Endothelial cell of umbilical vein (primary cell): ENCODE measurements around the gene DPY19L3. TPM values are rescaled to one million over a fixed set of nuclear protein-coding genes. Genes with fewer than 3 reads are reported as not detected.

Experiments used
- BruUV-seq: library from RNA; stranded (reverse); fragments of 400-500 nt; replicated peaks from 2 replicates; lab custom pipeline; 2021; lab: Mats Ljungman, UMichigan
- CTCF ChIA-PET: fragments of 300-600, 350-600 bp; sonication (Branson Sonifier 250); formaldehyde crosslinking; loops from one replicate; lab custom pipeline; 2021; ENCODE audit warnings: antibody characterized with exemption, inconsistent platforms; lab: Charles Lee
- POLR2A ChIA-PET: fragments of 300-600, 350-600 bp; sonication (Branson Sonifier 250); formaldehyde crosslinking; loops from one replicate; lab custom pipeline; 2021; ENCODE audit warnings: antibody characterized with exemption, inconsistent platforms; lab: Charles Lee
- DNase-seq: peaks from one replicate; pipeline ENCODE4 v3.0.0-alpha.2; 2011; ENCODE audit warnings: low read depth, low spot score
- FAIRE-seq: peaks from 2 replicates; lab custom pipeline; 2011; peaks lifted over from hg19 to GRCh38; lab: Jason Lieb, UNC
- H2AFZ ChIP-seq: 2 replicates; pipeline ENCODE4 v1.6.0; 2012; ENCODE audit warnings: low read depth, low read length, control low read depth, inconsistent platforms
- H3K27ac ChIP-seq: 2 replicates; pipeline ENCODE4 v1.5.1; 2011; ENCODE audit warnings: low read depth, mild to moderate bottlenecking, control low read depth, low read length, moderate library complexity; ENCODE audit not compliant: insufficient read depth
- H3K27me3 ChIP-seq, 2 experiments: 2 replicates each; pipeline versions ENCODE4 v1.6.0 to v1.6.1; 2011; ENCODE audit warnings: low read length in 2 of 2, mixed read lengths in 1 of 2; ENCODE audit not compliant: control insufficient read depth in 2 of 2, insufficient read depth in 2 of 2
- H3K36me3 ChIP-seq, 2 experiments: 2 replicates in 1 of 2; 3 replicates in 1 of 2; pipeline ENCODE4 v1.5.1; 2011; ENCODE audit warnings: low read length in 2 of 2, mild to moderate bottlenecking in 1 of 2, moderate library complexity in 1 of 2; ENCODE audit not compliant: control insufficient read depth in 2 of 2, insufficient read depth in 2 of 2; ENCODE audit errors: extremely low read depth in 1 of 2
- H3K4me1 ChIP-seq: 3 replicates; pipeline ENCODE4 v1.5.1; 2011; ENCODE audit warnings: mild to moderate bottlenecking, low read length; ENCODE audit not compliant: control insufficient read depth, insufficient read depth; ENCODE audit errors: extremely low read depth
- H3K4me2 ChIP-seq: 2 replicates; pipeline ENCODE4 v1.6.1; 2011; ENCODE audit warnings: low read length, control low read depth, mixed read lengths; ENCODE audit not compliant: insufficient read depth
- H3K4me3 ChIP-seq, 3 experiments: fragments of 200-600 bp in 1 of 3; sonication (generic), shearing (Covaris generic) in 1 of 3; replicated peaks in 1 of 3; 2 replicates each; pipeline ENCODE4 v1.5.1; 2011 to 2016; ENCODE audit warnings: control low read depth in 3 of 3, low read length in 3 of 3, mild to moderate bottlenecking in 2 of 3, inconsistent platforms in 1 of 3, low read depth in 1 of 3, moderate library complexity in 1 of 3; ENCODE audit not compliant: insufficient read depth in 1 of 3
- H3K79me2 ChIP-seq: 2 replicates; pipeline ENCODE4 v1.6.0; 2012; ENCODE audit warnings: low read length, inconsistent platforms; ENCODE audit not compliant: control insufficient read depth, insufficient read depth
- H3K9ac ChIP-seq: replicated peaks from 2 replicates; pipeline ENCODE3; 2011; ENCODE audit warnings: low read length, control low read depth; ENCODE audit not compliant: insufficient read depth; ENCODE audit errors: extremely low read depth
- H3K9me1 ChIP-seq: replicated peaks from 3 replicates; pipeline ENCODE4 v1.6.0; 2011; ENCODE audit warnings: mild to moderate bottlenecking, low read length; ENCODE audit not compliant: control insufficient read depth, insufficient read depth; ENCODE audit errors: extremely low read depth
- H3K9me3 ChIP-seq: replicated peaks from 2 replicates; pipeline ENCODE4 v1.5.1; 2012; ENCODE audit warnings: low read length, inconsistent platforms; ENCODE audit not compliant: control insufficient read depth, insufficient read depth
- H4K20me1 ChIP-seq: replicated peaks from 2 replicates; pipeline ENCODE3; 2011; ENCODE audit warnings: mild to moderate bottlenecking, low read length; ENCODE audit not compliant: control insufficient read depth, insufficient read depth; ENCODE audit errors: extremely low read depth
- EZH2 ChIP-seq: IDR thresholded peaks from 2 replicates; pipeline ENCODE4 v1.6.1; 2012; ENCODE audit warnings: borderline replicate concordance, low read depth, mild to moderate bottlenecking, moderate library complexity, low read length, inconsistent platforms; ENCODE audit not compliant: severe bottlenecking
- FOS ChIP-seq: IDR thresholded peaks from 2 replicates; pipeline ENCODE4 v1.6.1; 2011; ENCODE audit warnings: mild to moderate bottlenecking, low read length, moderate library complexity, borderline replicate concordance; ENCODE audit not compliant: insufficient read depth
- GATA2 ChIP-seq: IDR thresholded peaks from 2 replicates; pipeline ENCODE4 v1.7.0; 2011; ENCODE audit warnings: low read depth, mild to moderate bottlenecking, moderate library complexity, mixed read lengths, low read length; ENCODE audit not compliant: insufficient read length, insufficient read depth
- JUN ChIP-seq: IDR thresholded peaks from 2 replicates; pipeline ENCODE4 v1.6.1; 2011; ENCODE audit warnings: borderline replicate concordance, low read depth; ENCODE audit not compliant: insufficient read length, insufficient read depth
- MYC ChIP-seq: IDR thresholded peaks from one replicate; pipeline ENCODE4 v1.6.1; 2011; ENCODE audit warnings: mild to moderate bottlenecking, low read depth, low read length
- POLR2A ChIP-seq: IDR thresholded peaks from 2 replicates; pipeline ENCODE4 v1.6.1; 2012; ENCODE audit warnings: low read depth, mild to moderate bottlenecking, control low read depth, low read length
- POLR2AphosphoS5 ChIP-seq: IDR thresholded peaks from 2 replicates; pipeline ENCODE4 v1.6.1; 2012; ENCODE audit warnings: low read depth, mild to moderate bottlenecking, control low read depth, low read length, moderate library complexity; ENCODE audit not compliant: insufficient read depth
- dilution Hi-C: fragments of 300-500 bp; cut with MboI; formaldehyde crosslinking; loops from one replicate; pipeline ENCODE4 v1.15.0; 2019; ENCODE audit warnings: low sequenced_read_pairs; ENCODE audit not compliant: extremely low pct_ligation_motif_present
- intact Hi-C: fragments of 100-400 bp; cut with micrococcal nuclease; formaldehyde crosslinking; loops from one replicate; pipeline ENCODE4 v1.10.0; 2022
- polyA plus RNA-seq, 4 experiments: library from polyadenylated mRNA; depleted of rRNA in 3 of 4; stranded (reverse) in 3 of 4; unstranded in 1 of 4; fragments of >200 nt; gene quantifications; 2 replicates each; pipeline versions ENCODE4 v1.2.1 to v1.2.3, GENCODE V29; 2011 to 2012; ENCODE audit warnings: missing spikeins in 1 of 4
- total RNA-seq: library from RNA; stranded (reverse); gene quantifications from 2 replicates; pipeline ENCODE4 v1.2.3, GENCODE V29; 2021
- TF ChIP-seq, protein P1 (sequence below), 2 donors: IDR thresholded peaks; 1 replicate in 1 of 2; 2 replicates in 1 of 2; pipeline ENCODE4 v1.5.1; 2011; ENCODE audit warnings: low read length in 2 of 2, mild to moderate bottlenecking in 2 of 2, moderate library complexity in 2 of 2, control low read depth in 1 of 2, inconsistent platforms in 1 of 2, low read depth in 1 of 2; ENCODE audit not compliant: insufficient read depth in 1 of 2; ENCODE audit errors: extremely low read depth in 1 of 2
- TF ChIP-seq, protein P2 (sequence below): IDR thresholded peaks from 2 replicates; pipeline ENCODE4 v1.6.1; 2011; ENCODE audit not compliant: insufficient read depth, insufficient read length

Gene DPY19L3
- total and polyA plus RNA-seq, 2 donors (not counting 3 experiments of a cell fraction or from before 2014, with no cell fraction given), result 36.1 to 39.5 TPM

DNA sequence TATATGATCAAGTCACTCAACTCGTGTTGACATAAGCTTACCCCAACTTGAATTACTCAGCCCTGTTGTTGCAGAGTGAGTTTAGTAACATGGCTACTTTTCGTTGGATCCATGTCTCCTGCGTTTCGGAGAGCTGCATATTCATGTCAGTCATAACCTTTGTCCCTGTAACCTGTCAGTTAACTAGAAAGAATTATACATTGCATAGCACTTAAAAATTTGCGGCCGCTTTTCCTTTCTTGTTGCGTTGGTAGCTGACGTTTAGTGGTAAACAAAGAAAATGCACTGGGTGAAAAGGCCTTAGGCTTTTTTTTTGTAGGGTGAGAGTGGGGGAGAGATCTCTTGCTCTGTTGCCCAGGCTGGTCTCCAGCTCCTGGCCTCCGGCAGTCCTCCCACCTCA lies 46.0 kb upstream of the DPY19L3 start:
- Histone ChIP-seq H3K9me1 (no peaks in the 10 kb centered on the region), H3K4me3 (no peak overlapping the region), H3K27ac (no peak overlapping the region), H3K27me3 (no peaks in the 10 kb centered on the region), H3K9ac (no peak overlapping the region), H3K9me3 (no peaks in the 10 kb centered on the region), H4K20me1 (peaks cover 6% of the 10 kb centered on the region), H3K4me1 (peaks cover 6% of the 10 kb centered on the region), H3K4me2 (no peak overlapping the region), H2AFZ (no peak overlapping the region), H3K36me3 (peaks cover 8 to 24% of the 10 kb centered on the region in 2 experiments), H3K79me2 (peaks cover 50% of the 10 kb centered on the region)
- dilution Hi-C loops, result no loop called here
- POLR2A ChIA-PET, result no interaction called here
- BruUV-seq, result no TSS peak
- FAIRE-seq (no peak), DNase-seq (no peak)
- TF ChIP-seq POLR2AphosphoS5 (no peak), EZH2 (no peak), GATA2 (no peak)
- CTCF ChIA-PET, result interaction anchor here (0.9 kb wide), 1 partner anchor 20 kb away, joined by 3 read pairs; no protein-coding TSS in a partner anchor
- intact Hi-C loops, result no loop called here

GRCh38 chr19:32361574-32362317 lies 43.8 kb upstream of the DPY19L3 start:
- Histone ChIP-seq H3K27me3 (no peaks in the 10 kb centered on the region), H2AFZ (no peak overlapping the region), H3K79me2 (peaks cover 51% of the 10 kb centered on the region), H3K4me2 (no peak overlapping the region), H3K9ac (no peak overlapping the region), H4K20me1 (peaks cover 8% of the 10 kb centered on the region), H3K4me3 (no peak overlapping the region), H3K9me1 (no peaks in the 10 kb centered on the region), H3K27ac (no peak overlapping the region), H3K4me1 (no peaks in the 10 kb centered on the region), H3K36me3 (peaks cover 4 to 23% of the 10 kb centered on the region in 2 experiments), H3K9me3 (no peaks in the 10 kb centered on the region)
- no peak for FAIRE-seq
- dilution Hi-C loops (no loop called here), intact Hi-C loops (no loop called here)
- BruUV-seq, result no TSS peak
- ChIA-PET POLR2A (no interaction called here), CTCF (interaction anchor here (0.9 kb wide), 1 partner anchor 10 kb away, joined by 6 read pairs; no protein-coding TSS in a partner anchor)
- TF ChIP-seq FOS, result no peak
- TF ChIP-seq, protein P1, sequence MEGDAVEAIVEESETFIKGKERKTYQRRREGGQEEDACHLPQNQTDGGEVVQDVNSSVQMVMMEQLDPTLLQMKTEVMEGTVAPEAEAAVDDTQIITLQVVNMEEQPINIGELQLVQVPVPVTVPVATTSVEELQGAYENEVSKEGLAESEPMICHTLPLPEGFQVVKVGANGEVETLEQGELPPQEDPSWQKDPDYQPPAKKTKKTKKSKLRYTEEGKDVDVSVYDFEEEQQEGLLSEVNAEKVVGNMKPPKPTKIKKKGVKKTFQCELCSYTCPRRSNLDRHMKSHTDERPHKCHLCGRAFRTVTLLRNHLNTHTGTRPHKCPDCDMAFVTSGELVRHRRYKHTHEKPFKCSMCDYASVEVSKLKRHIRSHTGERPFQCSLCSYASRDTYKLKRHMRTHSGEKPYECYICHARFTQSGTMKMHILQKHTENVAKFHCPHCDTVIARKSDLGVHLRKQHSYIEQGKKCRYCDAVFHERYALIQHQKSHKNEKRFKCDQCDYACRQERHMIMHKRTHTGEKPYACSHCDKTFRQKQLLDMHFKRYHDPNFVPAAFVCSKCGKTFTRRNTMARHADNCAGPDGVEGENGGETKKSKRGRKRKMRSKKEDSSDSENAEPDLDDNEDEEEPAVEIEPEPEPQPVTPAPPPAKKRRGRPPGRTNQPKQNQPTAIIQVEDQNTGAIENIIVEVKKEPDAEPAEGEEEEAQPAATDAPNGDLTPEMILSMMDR (IDR thresholded peaks at IDR 0.05; ENCODE audit: extremely low read depth in 1 of 2, insufficient read depth in 1 of 2, low read depth in 1 of 2, low read length in 2 of 2), result no peak
- TF ChIP-seq POLR2A, result no peak
- no peak for TF ChIP-seq MYC
- no peak for TF ChIP-seq JUN
- TF ChIP-seq POLR2AphosphoS5, result no peak
- TF ChIP-seq, protein P2, sequence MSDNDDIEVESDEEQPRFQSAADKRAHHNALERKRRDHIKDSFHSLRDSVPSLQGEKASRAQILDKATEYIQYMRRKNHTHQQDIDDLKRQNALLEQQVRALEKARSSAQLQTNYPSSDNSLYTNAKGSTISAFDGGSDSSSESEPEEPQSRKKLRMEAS, result no peak
- TF ChIP-seq EZH2, result no peak
- no peak for DNase-seq
